GM19328 (cell line): ENCODE data around the gene NAPG.
"Not testable (repeated sequence)": the region's sequence is repeated elsewhere in the genome, so short reads cannot be mapped to it uniquely, and the experiment has no call there.

Experiments
- ATAC-seq: cut with Tn5 transposase; IDR thresholded peaks from one replicate; pipeline ENCODE4 v1.9.1; 2021; ENCODE audit warnings: mild to moderate bottlenecking, moderate library complexity; ENCODE audit not compliant: unreplicated experiment

The NAPG gene

GRCh38 chr18:10514082-10514481, 11.7 kb upstream of the NAPG start:
- ATAC-seq = no peak

DNA sequence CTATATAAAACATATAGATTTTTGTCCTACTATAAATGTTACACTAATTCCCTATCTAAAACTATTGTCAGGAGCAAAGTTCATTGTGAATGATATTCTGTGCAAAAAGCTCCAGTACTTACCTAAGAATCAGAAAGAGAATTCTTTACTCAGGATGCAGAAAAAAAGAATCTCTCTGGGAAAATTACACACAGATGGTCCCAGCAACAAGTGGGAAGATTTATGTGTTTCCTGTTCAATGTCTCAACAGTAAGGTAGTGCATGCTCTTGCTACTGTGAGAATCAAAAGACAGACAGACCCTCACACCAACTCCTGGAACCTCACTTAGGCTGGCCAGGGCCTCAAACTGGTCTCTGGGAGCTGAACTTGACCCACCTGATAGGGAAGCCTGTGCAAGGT, 11.2 kb upstream of the NAPG start:
- ATAC-seq = no peak

- ATAC-seq = no peak
Measured at GRCh38 chr18:10515456-10515855, 10.4 kb upstream of the NAPG start.

- no peak for ATAC-seq
Measured at GRCh38 chr18:10516078-10516477, 9.7 kb upstream of the NAPG start.

- no peak for ATAC-seq
Measured at GRCh38 chr18:10518595-10519255, 7.1 kb upstream of the NAPG start.

GRCh38 chr18:10519366-10519765, 6.5 kb upstream of the NAPG start:
- ATAC-seq = no peak

DNA sequence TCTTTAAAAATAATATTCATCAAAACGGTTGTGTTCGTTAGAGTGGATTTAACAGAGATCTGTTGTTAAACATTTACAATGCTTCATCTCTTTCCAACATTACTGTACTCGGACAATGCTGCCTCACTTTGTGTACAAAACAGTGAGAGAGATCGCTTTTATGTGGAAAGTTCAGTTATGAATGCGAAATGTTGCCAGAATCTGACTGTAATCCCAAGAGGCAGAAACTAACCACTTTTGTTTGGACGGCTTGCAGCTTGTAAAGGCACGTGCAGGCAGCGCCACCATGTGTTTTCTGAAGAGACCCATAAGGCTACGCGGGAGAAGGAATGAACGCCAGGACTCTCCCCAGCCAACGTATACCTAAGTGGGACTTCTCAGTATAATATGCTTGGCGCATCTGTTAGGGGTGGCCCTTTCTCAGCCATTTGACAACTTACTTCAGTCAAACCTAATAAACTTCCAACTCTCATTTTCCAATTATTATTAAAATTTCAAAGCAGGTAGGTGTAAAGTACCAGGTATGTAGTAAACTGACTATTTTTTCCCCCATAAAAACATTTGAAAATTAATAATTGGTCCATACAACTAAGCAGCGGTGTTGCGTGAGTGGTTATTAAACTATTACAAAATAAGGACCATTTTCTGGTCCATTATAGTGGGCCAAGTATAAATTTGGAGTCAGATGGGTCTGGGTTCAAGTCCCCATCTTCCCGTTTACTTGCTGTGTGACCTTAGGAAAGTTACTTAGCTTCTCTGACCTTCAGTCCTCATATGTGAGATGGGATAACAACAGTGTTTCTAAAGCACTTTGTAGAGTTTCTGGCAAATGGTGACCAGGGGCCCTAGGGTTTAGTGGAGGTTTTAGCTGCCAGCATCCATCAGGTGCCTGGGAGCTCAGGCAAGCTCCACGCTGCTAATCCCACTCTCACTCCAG, 5.6 kb upstream of the NAPG start:
- ATAC-seq = peak; percentile 78

- no peak for ATAC-seq
Measured at GRCh38 chr18:10521566-10521965, 4.3 kb upstream of the NAPG start.

DNA sequence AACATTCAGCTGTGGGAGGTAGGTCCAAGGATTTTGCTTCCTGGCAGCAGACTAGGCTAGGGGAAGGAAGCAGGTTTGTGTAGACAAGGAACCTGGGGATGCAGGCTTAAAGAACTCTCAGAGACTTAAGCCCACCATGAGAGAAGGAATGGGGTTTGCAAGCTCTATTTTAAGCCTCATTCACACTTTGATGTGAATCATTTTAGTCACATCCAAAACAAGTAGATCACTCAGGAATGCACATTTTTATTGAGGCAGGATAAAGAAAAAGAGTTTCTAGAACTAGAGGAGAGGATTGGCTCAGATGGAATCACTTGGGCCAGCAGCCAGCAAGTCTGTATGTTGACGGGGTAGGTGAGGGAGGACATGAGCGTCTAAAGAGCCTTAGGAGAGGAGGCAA, 3.3 kb upstream of the NAPG start:
- ATAC-seq = no peak

GRCh38 chr18:10523544-10523943, 2.3 kb upstream of the NAPG start:
- no peak for ATAC-seq

GRCh38 chr18:10524507-10525370, 1.1 kb upstream of the NAPG start:
- ATAC-seq = no peak

DNA sequence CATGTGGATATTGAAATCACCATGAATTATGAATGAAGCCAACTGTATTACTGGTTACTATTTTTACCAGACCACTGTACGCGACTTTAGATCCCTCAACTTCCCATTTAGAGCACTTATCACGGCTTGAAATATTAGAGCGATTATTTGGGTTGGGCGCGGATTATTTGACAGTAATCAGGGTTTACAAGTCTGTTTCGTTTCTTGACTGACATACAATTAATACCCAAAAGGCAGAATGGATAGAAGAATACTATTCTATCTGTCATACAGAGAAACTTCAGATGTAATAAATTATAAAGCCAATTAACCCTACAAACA, 496 bp upstream of the NAPG start:
- no peak for ATAC-seq

- ATAC-seq = peak; percentile 1
Measured at GRCh38 chr18:10526561-10526949, 728 bp downstream of the NAPG start.

- ATAC-seq = no peak
Measured at GRCh38 chr18:10528439-10528838, 2.6 kb downstream of the NAPG start.

DNA sequence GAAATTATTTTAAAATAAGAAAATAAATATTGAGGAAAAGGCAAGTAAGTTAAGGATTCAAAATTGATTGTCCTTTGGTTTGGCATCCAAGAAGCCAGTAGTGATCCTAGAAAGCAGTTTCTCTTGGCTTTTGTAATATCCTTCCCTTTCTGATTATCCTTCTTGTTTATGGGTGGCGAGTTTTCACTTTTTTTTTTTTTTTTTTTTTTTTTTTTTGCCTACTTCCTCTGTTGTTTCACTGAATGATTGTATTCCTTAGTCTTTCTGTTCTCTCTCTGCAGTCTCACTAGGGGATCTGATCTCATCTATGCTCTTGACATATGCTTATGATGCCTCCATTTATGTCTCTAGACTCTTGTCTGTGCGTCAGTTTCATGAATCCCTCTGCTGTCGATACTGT, 4.2 kb downstream of the NAPG start:
- no peak for ATAC-seq

GRCh38 chr18:10530852-10531251, 5.0 kb downstream of the NAPG start:
- no peak for ATAC-seq

DNA sequence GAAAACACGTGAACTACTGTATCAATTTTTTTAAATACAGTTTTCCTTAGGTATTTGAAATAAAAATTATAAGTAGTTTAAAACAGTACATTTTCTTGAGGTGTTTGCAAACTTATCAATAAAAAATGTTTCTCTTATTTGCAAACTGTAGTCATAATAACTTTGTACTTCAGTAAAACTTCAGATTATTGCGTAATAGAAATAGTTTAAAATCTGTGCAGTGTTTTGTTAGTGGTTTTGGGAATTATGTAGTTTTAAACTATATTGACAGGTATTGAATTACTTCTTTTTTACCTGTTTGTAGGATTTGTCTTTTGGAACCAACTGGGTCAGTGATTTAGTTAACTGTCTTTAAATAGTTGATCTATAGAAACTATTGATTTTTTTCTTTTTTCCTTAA, 7.3 kb downstream of the NAPG start:
- ATAC-seq = no peak

DNA sequence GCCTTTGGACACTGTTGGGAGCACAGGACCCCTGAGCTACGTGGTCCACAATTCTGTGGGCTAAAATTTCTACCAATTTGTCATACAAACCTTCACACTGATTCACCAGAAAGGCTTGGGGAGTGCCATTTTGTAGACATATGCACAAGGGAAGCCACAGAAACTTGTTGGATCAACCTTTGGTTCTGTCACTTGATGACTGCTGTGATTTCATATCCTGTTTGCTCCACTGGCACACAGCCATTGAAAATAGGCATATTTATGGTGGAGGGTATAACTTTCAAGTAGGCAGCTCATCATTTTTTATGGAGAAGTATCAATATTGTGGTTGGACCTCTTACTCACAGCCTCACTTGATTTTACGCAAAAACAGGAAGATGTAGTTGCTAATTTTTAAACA, 10.5 kb downstream of the NAPG start:
- ATAC-seq = no peak

DNA sequence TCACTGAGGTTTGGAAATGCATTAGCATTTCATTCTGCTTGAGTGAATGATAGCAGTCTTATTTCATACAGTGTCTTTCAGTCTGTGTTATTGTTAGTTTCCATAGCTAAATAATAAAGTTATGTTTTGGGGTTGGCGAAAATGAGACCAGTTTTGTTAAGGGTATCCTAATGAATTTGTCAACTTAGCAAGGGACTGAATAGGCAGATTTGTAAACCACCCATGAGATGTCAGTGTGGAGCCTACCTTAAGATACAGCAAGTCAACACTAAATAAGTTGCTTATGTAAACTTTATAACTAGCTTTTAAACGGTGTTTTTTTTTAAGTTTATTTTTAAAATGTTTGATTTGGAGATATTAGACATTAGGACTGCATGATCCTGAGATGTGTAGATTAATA, 11.9 kb downstream of the NAPG start:
- ATAC-seq = no peak

DNA sequence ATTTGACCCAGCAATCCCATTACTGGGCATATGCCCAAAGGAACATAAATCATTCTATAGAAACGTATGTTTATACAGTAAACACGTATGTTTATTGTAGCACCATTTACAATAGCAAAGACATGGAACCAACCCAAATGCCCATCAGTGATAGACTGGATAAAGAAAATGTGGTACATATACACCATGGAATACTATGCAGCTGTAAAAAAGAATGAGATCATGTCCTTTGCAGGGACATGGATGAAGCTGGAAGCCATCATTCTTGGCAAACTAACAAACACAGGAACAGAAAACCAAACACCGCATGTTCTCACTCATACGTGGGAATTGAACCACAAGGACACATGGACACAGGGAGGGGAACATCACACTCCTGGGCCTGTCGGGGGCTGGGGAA, 13.3 kb downstream of the NAPG start:
- ATAC-seq = not testable (repeated sequence)

DNA sequence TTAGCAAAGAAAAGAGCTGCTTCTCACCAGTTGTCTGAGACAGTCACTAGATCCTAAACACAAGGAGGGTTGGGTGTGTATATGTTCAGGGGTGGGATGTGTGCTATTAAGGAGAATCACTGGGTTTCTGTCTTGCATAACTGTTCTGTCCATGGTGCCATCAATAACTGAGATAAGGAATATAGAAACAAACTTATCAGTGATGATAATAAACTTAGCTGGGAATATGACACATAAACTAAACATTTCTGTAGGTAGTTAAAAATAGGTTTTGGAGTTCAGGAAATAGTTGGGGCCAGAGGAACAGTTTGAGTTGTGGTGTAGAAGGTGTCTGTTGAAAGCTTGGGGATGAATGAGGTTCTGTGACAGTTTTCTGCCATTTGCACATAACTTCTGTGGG, 17.4 kb downstream of the NAPG start:
- ATAC-seq = no peak
